ENCODE data around the gene FGF4. TPM values are rescaled to one million over a fixed set of nuclear protein-coding genes. Genes with fewer than 3 reads are reported as not detected.

The FGF4 gene
- polyA plus RNA-seq, 12 donors, result 3.7 to 12.8 (median 6.6) TPM; not detected in 1

GRCh38 chr11:69729252-69729651 is 45.9 kb downstream of the FGF4 start:
- DNase-seq, result no peak

GRCh38 chr11:69727266-69727665 is 47.9 kb downstream of the FGF4 start:
- DNase-seq, result no peak

GRCh38 chr11:69726481-69726880 is 48.7 kb downstream of the FGF4 start:
- DNase-seq, result no peak

- DNase-seq, result no peak
These were observed 49.1 kb downstream of the FGF4 start for GRCh38 chr11:69726019-69726418.

GRCh38 chr11:69721745-69722144 is 53.4 kb downstream of the FGF4 start:
- no peak for DNase-seq

GRCh38 chr11:69721106-69721505 is 54.0 kb downstream of the FGF4 start:
- no peak for DNase-seq

Other genes with a start within 250 kb of the FGF4 start
- 100 to 1,000 TPM in 2 of 12 donors, 10 to 100 TPM in 9, not detected in 1; 55.4 to 149 (median 76.6) TPM for gene CCND1, start 134.2 kb downstream of the FGF4 start, polyA plus RNA-seq (ENCODE audit: insufficient read length in 12 of 12)
- gene LTO1, start 100.0 kb downstream of the FGF4 start, polyA plus RNA-seq (ENCODE audit: insufficient read length in 12 of 12), result 10 to 100 TPM in 11 of 12 donors, not detected in 1; 14.1 to 26.3 (median 18.0) TPM
- 1 to 10 TPM in 7 of 12 donors, under 1 TPM in 3, not detected in 2; 0.53 to 5.2 (median 1.1) TPM for gene FGF19, start 71.3 kb downstream of the FGF4 start, polyA plus RNA-seq (ENCODE audit: insufficient read length in 12 of 12)
- not detected for gene FGF3, start 44.1 kb upstream of the FGF4 start, polyA plus RNA-seq (ENCODE audit: insufficient read length in 12 of 12)